ENCODE measurements around the gene SH3PXD2B. TPM values are rescaled to one million over a fixed set of nuclear protein-coding genes. Genes with fewer than 3 reads are reported as not detected.

The SH3PXD2B gene
- total RNA-seq, 3 donors from 2014 or later = 35.3 to 118 (median 43.9) TPM

DNA sequence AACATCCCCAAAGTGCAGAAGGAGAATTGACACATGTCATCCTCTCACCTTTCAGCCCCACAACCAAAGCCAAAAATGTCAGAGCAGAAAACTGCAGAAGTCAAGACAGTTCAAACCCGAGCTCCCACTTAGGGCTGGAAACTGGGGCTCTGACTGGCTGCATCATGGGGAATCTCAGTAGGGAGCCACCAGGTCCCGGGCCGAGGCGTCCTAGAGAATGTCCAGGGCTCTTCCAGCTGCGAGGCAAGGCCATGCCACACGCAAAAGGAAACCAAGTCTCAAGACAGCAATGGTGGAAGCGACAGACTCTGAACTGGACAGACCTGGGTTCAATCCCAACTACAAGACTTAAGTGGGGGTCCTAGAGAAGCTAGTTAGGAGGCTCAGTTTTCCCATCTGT, 13.8 kb downstream of the SH3PXD2B start:
- H3K27ac ChIP-seq = peak overlapping the region; percentile 75 to 83
- intact Hi-C loops (cut with DNase I; ENCODE audit: low total_unique reads) = no loop called here

DNA sequence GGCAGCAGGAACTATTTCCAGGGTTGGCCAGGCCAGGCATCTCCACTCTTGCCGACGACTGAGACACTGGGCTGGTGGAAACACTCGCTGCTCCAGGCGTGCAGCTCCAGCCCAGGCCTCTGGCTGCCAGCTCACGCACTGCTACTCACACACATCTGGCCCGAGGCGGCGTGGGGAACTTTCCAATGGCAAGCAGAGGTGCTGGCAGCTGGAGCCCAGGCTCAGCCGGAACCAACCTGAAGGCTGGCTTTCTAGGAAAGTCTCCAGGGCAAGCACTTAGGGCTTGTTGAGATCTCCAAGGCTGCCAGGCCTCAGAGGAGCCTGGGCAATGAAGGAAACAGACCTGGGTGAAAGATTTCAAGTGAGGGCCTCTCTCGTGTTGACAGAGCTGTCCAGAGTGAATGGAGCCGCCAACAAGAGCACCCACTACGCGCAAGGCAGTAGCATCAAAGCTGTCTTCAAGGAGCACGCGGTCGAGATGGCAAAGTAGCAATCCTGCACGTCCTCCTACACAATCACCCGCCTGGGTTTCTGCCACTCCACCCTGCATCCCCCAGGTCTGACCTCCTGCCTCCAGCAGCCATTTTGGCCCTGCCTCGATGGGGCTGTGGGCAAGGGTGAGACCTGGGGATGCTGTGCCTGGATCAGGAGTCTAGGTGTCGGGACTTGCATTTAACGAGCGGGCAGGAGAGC, 14.4 kb downstream of the SH3PXD2B start:
- intact Hi-C loops (cut with DNase I; ENCODE audit: low total_unique reads) = no loop called here
- Histone ChIP-seq H3K9me3 (no peaks in the 10 kb centered on the region), H3K27me3 (no peaks in the 10 kb centered on the region), H3K36me3 (no peaks in the 10 kb centered on the region), H3K27ac (peak overlapping the region; percentile 75 to 83), H3K4me1 (peaks cover 14 to 24% of the 10 kb centered on the region in 2 donors), H3K4me3 (no peak overlapping the region)
- no peak for DNase-seq (ENCODE audit: low spot score in 2 of 2)
- TF ChIP-seq POLR2AphosphoS5 (IDR thresholded peaks at IDR 0.05) = no peak
- TF ChIP-seq POLR2A (IDR thresholded peaks at IDR 0.05) = no peak
- TF ChIP-seq, protein P1, sequence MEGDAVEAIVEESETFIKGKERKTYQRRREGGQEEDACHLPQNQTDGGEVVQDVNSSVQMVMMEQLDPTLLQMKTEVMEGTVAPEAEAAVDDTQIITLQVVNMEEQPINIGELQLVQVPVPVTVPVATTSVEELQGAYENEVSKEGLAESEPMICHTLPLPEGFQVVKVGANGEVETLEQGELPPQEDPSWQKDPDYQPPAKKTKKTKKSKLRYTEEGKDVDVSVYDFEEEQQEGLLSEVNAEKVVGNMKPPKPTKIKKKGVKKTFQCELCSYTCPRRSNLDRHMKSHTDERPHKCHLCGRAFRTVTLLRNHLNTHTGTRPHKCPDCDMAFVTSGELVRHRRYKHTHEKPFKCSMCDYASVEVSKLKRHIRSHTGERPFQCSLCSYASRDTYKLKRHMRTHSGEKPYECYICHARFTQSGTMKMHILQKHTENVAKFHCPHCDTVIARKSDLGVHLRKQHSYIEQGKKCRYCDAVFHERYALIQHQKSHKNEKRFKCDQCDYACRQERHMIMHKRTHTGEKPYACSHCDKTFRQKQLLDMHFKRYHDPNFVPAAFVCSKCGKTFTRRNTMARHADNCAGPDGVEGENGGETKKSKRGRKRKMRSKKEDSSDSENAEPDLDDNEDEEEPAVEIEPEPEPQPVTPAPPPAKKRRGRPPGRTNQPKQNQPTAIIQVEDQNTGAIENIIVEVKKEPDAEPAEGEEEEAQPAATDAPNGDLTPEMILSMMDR (IDR thresholded peaks at IDR 0.05) = no peak

More for the DNA sequence above, 13.8 kb downstream of the SH3PXD2B start:
- TF ChIP-seq POLR2A (IDR thresholded peaks at IDR 0.05) = no peak
- TF ChIP-seq, protein P1 (IDR thresholded peaks at IDR 0.05) = no peak
- no peak for TF ChIP-seq POLR2AphosphoS5 (IDR thresholded peaks at IDR 0.05)
- no peak for DNase-seq (ENCODE audit: low spot score in 2 of 2)
- Histone ChIP-seq H3K9me3 (no peaks in the 10 kb centered on the region), H3K27me3 (no peaks in the 10 kb centered on the region), H3K4me1 (peaks cover 14 to 27% of the 10 kb centered on the region in 2 donors), H3K4me3 (no peak overlapping the region), H3K36me3 (no peaks in the 10 kb centered on the region)

DNA sequence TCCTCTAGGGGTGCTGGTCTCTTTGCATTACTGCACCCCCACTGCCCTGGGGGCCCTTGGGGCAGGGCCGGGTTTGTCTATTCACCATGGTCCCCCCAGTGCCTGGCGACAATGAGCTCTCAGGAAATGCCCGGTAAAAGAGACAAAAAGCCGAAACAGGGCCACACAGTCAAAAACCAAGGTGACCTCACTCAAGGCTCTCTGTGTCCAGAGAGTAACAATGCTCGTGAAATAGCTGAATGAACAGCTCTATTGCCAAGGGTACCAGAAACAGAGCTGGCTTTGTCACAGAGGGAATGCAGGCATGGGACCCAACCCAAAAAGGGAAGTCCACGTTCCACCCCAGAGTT, 16.0 kb downstream of the SH3PXD2B start:
- Histone ChIP-seq H3K27me3 (no peaks in the 10 kb centered on the region), H3K4me1 (peaks cover 9 to 12% of the 10 kb centered on the region in 2 donors), H3K9me3 (no peaks in the 10 kb centered on the region), H3K4me3 (peak overlapping the region in 1 of 3 donors; percentile 9), H3K36me3 (no peaks in the 10 kb centered on the region), H3K27ac (peak overlapping the region; percentile 81 to 83)
- DNase-seq (ENCODE audit: low spot score in 2 of 2) = no peak
- TF ChIP-seq, protein P1 (IDR thresholded peaks at IDR 0.05) = no peak
- TF ChIP-seq POLR2A (IDR thresholded peaks at IDR 0.05) (no peak), POLR2AphosphoS5 (IDR thresholded peaks at IDR 0.05) (no peak)
- intact Hi-C loops (cut with DNase I; ENCODE audit: low total_unique reads) = no loop called here

DNA sequence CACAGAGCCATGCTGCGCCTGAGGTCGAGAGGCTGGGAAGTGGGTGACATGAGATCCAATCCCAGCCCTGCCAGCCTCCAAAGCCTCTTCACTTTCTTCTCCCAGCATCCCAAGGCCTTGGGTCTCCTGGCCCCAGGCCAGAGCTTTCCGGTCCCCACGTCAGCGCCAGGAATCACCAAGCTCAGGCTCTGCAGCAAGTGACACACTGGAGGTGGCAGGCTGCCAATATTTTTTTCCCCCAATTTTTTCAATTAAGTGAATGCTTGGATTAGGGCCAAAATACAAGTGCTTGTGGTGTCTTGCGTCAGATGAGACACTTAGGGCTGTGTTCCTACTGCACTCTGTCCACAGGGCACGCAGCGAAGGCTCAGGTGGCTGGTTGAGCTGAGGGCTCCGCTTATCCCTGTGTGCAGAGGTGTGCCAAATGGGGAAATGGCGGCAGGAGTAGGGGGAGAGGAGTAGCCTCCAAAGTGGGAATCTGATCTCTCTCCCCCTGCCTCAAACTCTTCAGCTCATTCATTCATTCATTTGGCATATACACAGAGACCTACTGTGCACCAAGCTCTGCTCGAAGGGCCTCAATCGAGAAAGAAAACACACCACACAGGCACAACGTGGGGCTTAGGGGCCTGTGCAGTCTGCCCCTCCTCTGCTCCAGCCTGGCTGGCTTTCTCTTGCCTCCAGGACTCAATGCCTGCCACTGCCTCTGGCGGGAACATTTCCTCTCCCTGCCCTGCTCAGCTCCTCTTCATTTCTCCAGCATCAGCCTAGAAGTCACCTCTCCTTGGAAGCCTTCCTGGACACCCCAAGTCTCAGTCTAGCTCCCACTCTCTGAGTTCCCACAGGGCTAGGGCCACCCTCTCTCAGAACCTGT, 16.6 kb downstream of the SH3PXD2B start:
- H3K36me3 ChIP-seq = no peaks in the 10 kb centered on the region
- intact Hi-C loops (cut with DNase I; ENCODE audit: low total_unique reads) = no loop called here
- peak overlapping the region; percentile 81 to 83 for H3K27ac ChIP-seq
- no peaks in the 10 kb centered on the region for H3K27me3 ChIP-seq
- H3K4me1 ChIP-seq = peaks cover 9 to 12% of the 10 kb centered on the region in 2 donors
- H3K4me3 ChIP-seq = peak overlapping the region in 1 of 3 donors; percentile 27
- DNase-seq (ENCODE audit: low spot score in 2 of 2) = peak in 1 of 2 donors; percentile 81
- no peaks in the 10 kb centered on the region for H3K9me3 ChIP-seq
- TF ChIP-seq, protein P1 (IDR thresholded peaks at IDR 0.05) = no peak
- TF ChIP-seq POLR2AphosphoS5 (IDR thresholded peaks at IDR 0.05) = peak; percentile 36 to 88 (median 78)
